ENCODE measurements around the gene ST3GAL2.

- no peak for TF ChIP-seq CTCF (IDR thresholded peaks at IDR 0.05)
- TF ChIP-seq POLR2A (IDR thresholded peaks at IDR 0.05) = no peak
These were observed 68.0 kb downstream of the ST3GAL2 start for GRCh38 chr16:70370924-70371323.
